Hypothalamus (tissue), 51 donors: ENCODE results near the gene CNOT6.

Source experiments
- DNase-seq, 51 donors: peaks; one replicate each; lab custom pipeline; 2025; lab: John Stamatoyannopoulos, UW

Gene CNOT6

GRCh38 chr5:180613814-180614188, 119.6 kb downstream of the CNOT6 start:
- no peak for DNase-seq

- DNase-seq: no peak
These were observed 124.3 kb downstream of the CNOT6 start for GRCh38 chr5:180618487-180618828.

GRCh38 chr5:180618829-180619562, 124.8 kb downstream of the CNOT6 start:
- DNase-seq: peak in 4 of 51 donors; percentile 1 to 23 (median 8)

- DNase-seq: no peak
These were observed 125.4 kb downstream of the CNOT6 start for GRCh38 chr5:180619563-180619915.

GRCh38 chr5:180620014-180620413, 125.8 kb downstream of the CNOT6 start:
- DNase-seq: no peak

- no peak for DNase-seq
These were observed 127.1 kb downstream of the CNOT6 start for GRCh38 chr5:180621311-180621710.

- no peak for DNase-seq
These were observed 128.7 kb downstream of the CNOT6 start for GRCh38 chr5:180622910-180623309.

GRCh38 chr5:180623411-180623834, 129.2 kb downstream of the CNOT6 start:
- DNase-seq: no peak

- DNase-seq: no peak
These were observed 129.7 kb downstream of the CNOT6 start for GRCh38 chr5:180623844-180624243.

GRCh38 chr5:180624587-180624986, 130.4 kb downstream of the CNOT6 start:
- no peak for DNase-seq

GRCh38 chr5:180625125-180625790, 131.1 kb downstream of the CNOT6 start:
- DNase-seq: no peak

GRCh38 chr5:180625791-180626660, 131.8 kb downstream of the CNOT6 start:
- no peak for DNase-seq

- no peak for DNase-seq
These were observed 132.6 kb downstream of the CNOT6 start for GRCh38 chr5:180626661-180627385.

- no peak for DNase-seq
These were observed 133.4 kb downstream of the CNOT6 start for GRCh38 chr5:180627386-180628120.
